Superior temporal gyrus (tissue), 1 donor: ENCODE results near the gene COP1.

Experiments
- DNase-seq: peaks from one replicate; pipeline ENCODE4 v3.0.0-alpha.2; 2016; ENCODE audit errors: extremely low spot score

COP1 gene

DNA sequence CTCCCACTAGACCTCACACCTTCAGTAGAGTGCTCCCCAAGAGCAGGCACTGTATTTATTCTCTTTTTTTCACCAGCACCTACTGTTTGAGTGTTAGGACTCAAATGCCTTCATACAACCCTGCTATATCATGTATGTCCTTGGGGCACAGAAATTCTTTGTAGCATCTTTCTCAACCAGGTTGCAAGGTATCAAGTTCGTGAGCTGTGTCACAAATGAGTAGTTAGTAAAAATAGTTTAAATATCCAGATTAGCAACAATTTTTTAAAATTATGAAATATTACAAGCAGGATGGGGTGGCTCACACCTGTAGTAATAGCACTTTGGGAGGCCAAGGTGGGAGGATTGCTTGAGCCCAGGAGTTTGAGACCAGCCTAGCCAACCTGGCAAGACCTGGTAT, 311.1 kb downstream of the COP1 start:
- DNase-seq, result no peak
